Kidney epithelial cell (primary cell): ENCODE results near the gene C16orf96. TPM values are rescaled to one million over a fixed set of nuclear protein-coding genes. Genes with fewer than 3 reads are reported as not detected.

Experiments used
- DNase-seq: peaks from one replicate; pipeline ENCODE4 v3.0.0-alpha.2; 2010; ENCODE audit warnings: low read depth
- H3K27me3 ChIP-seq: 2 replicates; pipeline ENCODE4 v1.6.0; 2011; ENCODE audit warnings: low read length; ENCODE audit not compliant: control insufficient read depth, insufficient read depth
- H3K36me3 ChIP-seq: 2 replicates; pipeline ENCODE4 v1.5.1; 2011; ENCODE audit warnings: low read length; ENCODE audit not compliant: control insufficient read depth, insufficient read depth
- H3K4me3 ChIP-seq: 2 replicates; pipeline ENCODE4 v1.5.1; 2011; ENCODE audit warnings: low read depth, mild to moderate bottlenecking, control low read depth, low read length
- CTCF ChIP-seq: IDR thresholded peaks from 2 replicates; pipeline ENCODE4 v1.5.1; 2011; ENCODE audit warnings: mild to moderate bottlenecking, moderate library complexity, low read length, control low read depth, inconsistent platforms; ENCODE audit not compliant: insufficient read depth, poor library complexity, severe bottlenecking
- total RNA-seq: library from RNA; depleted of rRNA; stranded (reverse); fragments of >200 nt; gene quantifications from 2 replicates; pipeline ENCODE4 v1.2.3, GENCODE V29; 2015

C16orf96 gene
- total RNA-seq, 1 donor from 2014 or later: not detected

- no peak for DNase-seq
- no peak overlapping the region for H3K4me3 ChIP-seq
- H3K27me3 ChIP-seq: no peaks in the 10 kb centered on the region
- H3K36me3 ChIP-seq: peaks cover 4% of the 10 kb centered on the region
- no peak for TF ChIP-seq CTCF
Observed at GRCh38 chr16:4510747-4511426, 45.3 kb upstream of the C16orf96 start.

GRCh38 chr16:4511441-4512082, 44.6 kb upstream of the C16orf96 start:
- H3K27me3 ChIP-seq: no peaks in the 10 kb centered on the region
- no peak overlapping the region for H3K4me3 ChIP-seq
- TF ChIP-seq CTCF: peak; percentile 69
- H3K36me3 ChIP-seq: peaks cover 4% of the 10 kb centered on the region
- DNase-seq: no peak

DNA sequence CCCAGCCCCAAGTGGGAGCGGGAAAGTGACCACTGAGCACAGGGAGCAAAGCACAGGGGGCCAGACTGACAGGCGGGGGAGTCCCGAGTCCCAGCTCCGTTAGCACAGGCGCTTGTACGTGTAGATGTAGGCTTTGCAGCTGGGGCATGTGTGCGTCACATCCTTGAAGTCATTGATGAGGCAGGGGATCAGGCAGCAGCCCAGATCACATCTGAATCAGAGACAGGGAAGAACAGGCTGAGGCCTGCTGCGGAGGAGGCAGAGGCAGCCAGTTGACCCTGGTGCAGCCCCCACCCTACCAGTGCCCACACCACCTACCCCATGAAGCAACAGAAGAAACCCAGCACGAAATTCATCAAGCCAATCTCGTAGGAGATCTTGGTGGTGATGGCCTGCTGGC, 43.7 kb upstream of the C16orf96 start:
- H3K27me3 ChIP-seq: no peaks in the 10 kb centered on the region
- TF ChIP-seq CTCF: no peak
- no peak for DNase-seq
- H3K4me3 ChIP-seq: no peak overlapping the region
- H3K36me3 ChIP-seq: peaks cover 4% of the 10 kb centered on the region

DNA sequence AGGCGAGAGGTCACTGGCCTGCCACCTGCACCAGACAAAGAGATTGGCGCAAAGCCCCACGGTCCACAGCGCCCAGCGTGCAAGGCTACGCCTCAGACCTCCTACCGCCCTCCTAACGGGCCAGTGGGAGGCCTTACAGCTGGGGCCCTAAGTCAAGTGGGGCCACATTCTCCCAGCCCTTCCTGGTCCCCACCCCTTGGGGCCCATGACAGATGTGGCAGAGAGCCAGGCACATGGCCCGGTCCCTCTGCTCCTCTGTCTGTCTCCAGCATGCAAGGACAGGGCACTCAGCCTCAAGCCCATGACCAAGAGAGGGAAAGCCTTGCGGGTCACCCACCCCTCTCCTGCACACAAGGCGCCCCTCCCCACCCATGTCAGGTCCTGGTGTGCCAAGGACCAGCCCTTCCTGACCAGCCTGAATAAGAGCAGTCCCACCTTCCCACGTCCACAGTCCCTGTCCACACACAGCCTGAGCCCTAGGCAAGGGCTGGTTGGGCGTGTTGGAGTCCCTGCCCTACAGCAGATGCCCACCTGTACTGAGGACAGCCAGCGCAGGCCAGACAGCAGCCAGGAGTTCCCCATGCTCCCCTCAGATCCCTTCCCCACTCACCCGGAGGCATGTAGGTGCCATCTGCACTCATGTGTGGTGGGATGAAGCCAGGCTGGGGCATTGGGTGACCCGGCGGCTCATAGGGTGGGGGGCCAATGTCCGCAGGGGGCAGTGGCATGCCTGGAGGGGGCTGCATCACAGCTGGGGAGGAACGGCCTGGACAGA, 42.9 kb upstream of the C16orf96 start:
- H3K4me3 ChIP-seq: no peak overlapping the region
- DNase-seq: no peak
- H3K27me3 ChIP-seq: no peaks in the 10 kb centered on the region
- no peak for TF ChIP-seq CTCF
- H3K36me3 ChIP-seq: peaks cover 2% of the 10 kb centered on the region

GRCh38 chr16:4513881-4514280, 42.3 kb upstream of the C16orf96 start:
- TF ChIP-seq CTCF: no peak
- H3K27me3 ChIP-seq: no peaks in the 10 kb centered on the region
- peaks cover 1% of the 10 kb centered on the region for H3K36me3 ChIP-seq
- no peak overlapping the region for H3K4me3 ChIP-seq
- DNase-seq: no peak
